MM.1S (cell line): Measurements from ENCODE around the gene HOXC6.
A peak's percentile ranks its signal among the peaks of the same experiment; 100 is the strongest.

Experiments
- DNase-seq: peaks from one replicate; pipeline ENCODE4 v3.0.0-alpha.2; 2015
- H2AFZ ChIP-seq: fragments of 300-600 bp; sonication (generic); 2 replicates; pipeline ENCODE4 v1.6.0; 2016; ENCODE audit warnings: antibody characterized with exemption, low read length
- H3F3A ChIP-seq: fragments of 300-600 bp; sonication (generic); 2 replicates; pipeline ENCODE4 v1.6.1; 2016; ENCODE audit warnings: mild to moderate bottlenecking, antibody characterized with exemption, low read length, moderate library complexity, mixed read lengths; ENCODE audit not compliant: insufficient read depth
- H3K27ac ChIP-seq: fragments of 300-600 bp; sonication (generic); 2 replicates; pipeline ENCODE4 v1.5.1; 2016; ENCODE audit warnings: mild to moderate bottlenecking, low read length
- H3K27me3 ChIP-seq: fragments of 300-600 bp; sonication (generic); replicated peaks from 2 replicates; pipeline ENCODE4 v1.6.0; 2016; ENCODE audit warnings: low read length; ENCODE audit not compliant: insufficient read depth
- H3K36me3 ChIP-seq: fragments of 300-600 bp; sonication (generic); replicated peaks from 2 replicates; pipeline ENCODE4 v1.6.1; 2016; ENCODE audit warnings: mild to moderate bottlenecking, low read length, mixed read lengths; ENCODE audit not compliant: insufficient read depth
- H3K4me1 ChIP-seq: fragments of 300-600 bp; sonication (generic); 2 replicates; pipeline ENCODE4 v1.6.1; 2016; ENCODE audit warnings: low read length, mixed read lengths
- H3K4me2 ChIP-seq: fragments of 300-600 bp; sonication (generic); 2 replicates; pipeline ENCODE4 v1.6.0; 2016; ENCODE audit warnings: low read depth, low read length
- H3K4me3 ChIP-seq: fragments of 300-600 bp; sonication (generic); 2 replicates; pipeline ENCODE4 v1.5.1; 2016; ENCODE audit warnings: low read length, mixed read lengths
- H3K79me2 ChIP-seq: fragments of 300-600 bp; sonication (generic); 2 replicates; pipeline ENCODE4 v1.6.1; 2016; ENCODE audit warnings: mixed run types, low read length, mixed read lengths
- H3K9ac ChIP-seq: fragments of 300-600 bp; sonication (generic); 2 replicates; pipeline ENCODE4 v1.6.1; 2016; ENCODE audit warnings: low read length, mixed read lengths
- H3K9me2 ChIP-seq: fragments of 300-600 bp; sonication (generic); replicated peaks from 2 replicates; pipeline ENCODE4 v1.6.1; 2016; ENCODE audit warnings: mild to moderate bottlenecking, low read length, mixed read lengths; ENCODE audit not compliant: insufficient read depth
- H3K9me3 ChIP-seq: fragments of 300-600 bp; sonication (generic); replicated peaks from 2 replicates; pipeline ENCODE4 v1.6.1; 2016; ENCODE audit warnings: mild to moderate bottlenecking, low read length, mixed read lengths; ENCODE audit not compliant: insufficient read depth
- H4K20me1 ChIP-seq: fragments of 300-600 bp; sonication (generic); 2 replicates; pipeline ENCODE4 v1.6.1; 2016; ENCODE audit warnings: mild to moderate bottlenecking, low read length, moderate library complexity, mixed read lengths; ENCODE audit not compliant: insufficient read depth
- EZH2 ChIP-seq: fragments of 300-600 bp; sonication (generic); optimal IDR thresholded peaks from 2 replicates; pipeline ENCODE3; 2017; ENCODE audit warnings: low read depth, mild to moderate bottlenecking, antibody characterized with exemption, low read length, mixed read lengths
- EZH2phosphoT487 ChIP-seq: fragments of 300-600 bp; sonication (generic); IDR thresholded peaks from 2 replicates; pipeline ENCODE4 v1.6.1; 2018; ENCODE audit warnings: antibody characterized with exemption, low read length
- TF ChIP-seq, protein P1 (sequence below): fragments of 300-600 bp; sonication (generic); IDR thresholded peaks from 2 replicates; pipeline ENCODE4 v1.5.1; 2016; ENCODE audit warnings: antibody characterized with exemption, low read length, mixed read lengths

The HOXC6 gene

GRCh38 chr12:54053003-54053750 is 24.9 kb downstream of the HOXC6 start:
- H3F3A ChIP-seq = no peaks in the 10 kb centered on the region
- H3K4me2 ChIP-seq = peak overlapping the region; percentile 58; the same call in 1 of the 2 replicates
- peak overlapping the region; percentile 46 for H3K4me3 ChIP-seq
- no peaks in the 10 kb centered on the region for H3K4me1 ChIP-seq
- H3K79me2 ChIP-seq = no peaks in the 10 kb centered on the region
- no peaks in the 10 kb centered on the region for H3K36me3 ChIP-seq
- no peaks in the 10 kb centered on the region for H3K9me2 ChIP-seq
- TF ChIP-seq, protein P1, sequence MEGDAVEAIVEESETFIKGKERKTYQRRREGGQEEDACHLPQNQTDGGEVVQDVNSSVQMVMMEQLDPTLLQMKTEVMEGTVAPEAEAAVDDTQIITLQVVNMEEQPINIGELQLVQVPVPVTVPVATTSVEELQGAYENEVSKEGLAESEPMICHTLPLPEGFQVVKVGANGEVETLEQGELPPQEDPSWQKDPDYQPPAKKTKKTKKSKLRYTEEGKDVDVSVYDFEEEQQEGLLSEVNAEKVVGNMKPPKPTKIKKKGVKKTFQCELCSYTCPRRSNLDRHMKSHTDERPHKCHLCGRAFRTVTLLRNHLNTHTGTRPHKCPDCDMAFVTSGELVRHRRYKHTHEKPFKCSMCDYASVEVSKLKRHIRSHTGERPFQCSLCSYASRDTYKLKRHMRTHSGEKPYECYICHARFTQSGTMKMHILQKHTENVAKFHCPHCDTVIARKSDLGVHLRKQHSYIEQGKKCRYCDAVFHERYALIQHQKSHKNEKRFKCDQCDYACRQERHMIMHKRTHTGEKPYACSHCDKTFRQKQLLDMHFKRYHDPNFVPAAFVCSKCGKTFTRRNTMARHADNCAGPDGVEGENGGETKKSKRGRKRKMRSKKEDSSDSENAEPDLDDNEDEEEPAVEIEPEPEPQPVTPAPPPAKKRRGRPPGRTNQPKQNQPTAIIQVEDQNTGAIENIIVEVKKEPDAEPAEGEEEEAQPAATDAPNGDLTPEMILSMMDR = no peak
- no peak for TF ChIP-seq EZH2
- TF ChIP-seq EZH2phosphoT487 = no peak
- no peaks in the 10 kb centered on the region for H4K20me1 ChIP-seq
- no peak overlapping the region for H3K27ac ChIP-seq
- H3K9me3 ChIP-seq = no peaks in the 10 kb centered on the region
- DNase-seq = no peak
- H3K27me3 ChIP-seq = peaks cover 86% of the 10 kb centered on the region
- peak overlapping the region; percentile 52 for H2AFZ ChIP-seq
- H3K9ac ChIP-seq = no peak overlapping the region

DNA sequence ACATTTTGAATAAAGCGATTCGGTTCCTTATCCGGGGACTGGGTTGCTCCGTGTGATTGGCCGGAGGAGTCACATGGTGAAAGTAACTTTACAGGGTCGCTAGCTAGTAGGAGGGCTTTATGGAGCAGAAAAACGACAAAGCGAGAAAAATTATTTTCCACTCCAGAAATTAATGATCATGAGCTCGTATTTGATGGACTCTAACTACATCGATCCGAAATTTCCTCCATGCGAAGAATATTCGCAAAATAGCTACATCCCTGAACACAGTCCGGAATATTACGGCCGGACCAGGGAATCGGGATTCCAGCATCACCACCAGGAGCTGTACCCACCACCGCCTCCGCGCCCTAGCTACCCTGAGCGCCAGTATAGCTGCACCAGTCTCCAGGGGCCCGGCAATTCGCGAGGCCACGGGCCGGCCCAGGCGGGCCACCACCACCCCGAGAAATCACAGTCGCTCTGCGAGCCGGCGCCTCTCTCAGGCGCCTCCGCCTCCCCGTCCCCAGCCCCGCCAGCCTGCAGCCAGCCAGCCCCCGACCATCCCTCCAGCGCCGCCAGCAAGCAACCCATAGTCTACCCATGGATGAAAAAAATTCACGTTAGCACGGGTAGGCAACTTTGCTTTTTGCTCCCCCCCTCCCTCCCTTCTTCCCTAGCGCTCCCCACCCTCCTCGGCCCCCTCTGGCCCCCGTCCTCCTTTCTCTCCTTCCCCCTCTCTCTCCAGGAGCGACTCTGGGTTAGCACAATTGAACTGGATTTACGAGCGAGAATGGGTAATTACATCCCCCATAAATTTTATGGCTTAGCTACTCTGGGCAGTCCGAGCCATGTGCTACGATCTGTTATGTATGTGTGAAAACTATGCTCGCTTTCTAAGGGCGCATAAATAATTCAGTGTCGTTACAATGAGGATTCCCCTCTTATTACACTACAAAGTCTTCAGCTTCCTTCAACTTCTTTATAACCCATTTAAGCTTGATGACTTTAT is 25.8 kb downstream of the HOXC6 start, which contains the start of gene HOXC4:
Gene HOXC4, plus strand, starts transcription at position 85 of the 991 bp plus-strand sequence. Its CDS starts 88 bp downstream, at position 173.
- no peak for DNase-seq
- Histone ChIP-seq H3K4me2 (peak within 1 kb of the TSS; percentile 58; the same call in 1 of the 2 replicates), H3K9me3 (no peaks in the 10 kb centered on the region), H3K4me1 (no peaks in the 10 kb centered on the region), H4K20me1 (no peaks in the 10 kb centered on the region), H2AFZ (peak within 1 kb of the TSS; percentile 52), H3K27ac (no peak within 1 kb of the TSS), H3K27me3 (peaks cover 85% of the 10 kb centered on the region), H3K79me2 (no peaks in the 10 kb centered on the region), H3K36me3 (no peaks in the 10 kb centered on the region), H3K9ac (no peak within 1 kb of the TSS), H3K9me2 (no peaks in the 10 kb centered on the region), H3F3A (no peaks in the 10 kb centered on the region), H3K4me3 (peak within 1 kb of the TSS; percentile 46)
- TF ChIP-seq EZH2phosphoT487 = no peak
- no peak for TF ChIP-seq EZH2
- TF ChIP-seq, protein P1 = no peak

GRCh38 chr12:54054742-54055194 is 26.5 kb downstream of the HOXC6 start:
- no peak for TF ChIP-seq EZH2phosphoT487
- TF ChIP-seq EZH2 = no peak
- TF ChIP-seq, protein P1 = no peak

More at GRCh38 chr12:54054742-54055194, 26.5 kb downstream of the HOXC6 start:
- Histone ChIP-seq H3K9me3 (no peaks in the 10 kb centered on the region), H3K79me2 (no peaks in the 10 kb centered on the region), H4K20me1 (no peaks in the 10 kb centered on the region), H3F3A (no peaks in the 10 kb centered on the region), H3K27ac (no peak overlapping the region), H2AFZ (no peak overlapping the region), H3K9ac (no peak overlapping the region), H3K9me2 (no peaks in the 10 kb centered on the region), H3K36me3 (no peaks in the 10 kb centered on the region), H3K4me3 (no peak overlapping the region), H3K27me3 (peaks cover 85% of the 10 kb centered on the region), H3K4me2 (no peak overlapping the region), H3K4me1 (no peaks in the 10 kb centered on the region)
- no peak for DNase-seq
